ENCODE measurements around the gene PDS5A. TPM values are rescaled to one million over a fixed set of nuclear protein-coding genes. Genes with fewer than 3 reads are reported as not detected.
"Not testable (repeated sequence)": the region's sequence is repeated elsewhere in the genome, so short reads cannot be mapped to it uniquely, and the experiment has no call there.

PDS5A gene, protein sequence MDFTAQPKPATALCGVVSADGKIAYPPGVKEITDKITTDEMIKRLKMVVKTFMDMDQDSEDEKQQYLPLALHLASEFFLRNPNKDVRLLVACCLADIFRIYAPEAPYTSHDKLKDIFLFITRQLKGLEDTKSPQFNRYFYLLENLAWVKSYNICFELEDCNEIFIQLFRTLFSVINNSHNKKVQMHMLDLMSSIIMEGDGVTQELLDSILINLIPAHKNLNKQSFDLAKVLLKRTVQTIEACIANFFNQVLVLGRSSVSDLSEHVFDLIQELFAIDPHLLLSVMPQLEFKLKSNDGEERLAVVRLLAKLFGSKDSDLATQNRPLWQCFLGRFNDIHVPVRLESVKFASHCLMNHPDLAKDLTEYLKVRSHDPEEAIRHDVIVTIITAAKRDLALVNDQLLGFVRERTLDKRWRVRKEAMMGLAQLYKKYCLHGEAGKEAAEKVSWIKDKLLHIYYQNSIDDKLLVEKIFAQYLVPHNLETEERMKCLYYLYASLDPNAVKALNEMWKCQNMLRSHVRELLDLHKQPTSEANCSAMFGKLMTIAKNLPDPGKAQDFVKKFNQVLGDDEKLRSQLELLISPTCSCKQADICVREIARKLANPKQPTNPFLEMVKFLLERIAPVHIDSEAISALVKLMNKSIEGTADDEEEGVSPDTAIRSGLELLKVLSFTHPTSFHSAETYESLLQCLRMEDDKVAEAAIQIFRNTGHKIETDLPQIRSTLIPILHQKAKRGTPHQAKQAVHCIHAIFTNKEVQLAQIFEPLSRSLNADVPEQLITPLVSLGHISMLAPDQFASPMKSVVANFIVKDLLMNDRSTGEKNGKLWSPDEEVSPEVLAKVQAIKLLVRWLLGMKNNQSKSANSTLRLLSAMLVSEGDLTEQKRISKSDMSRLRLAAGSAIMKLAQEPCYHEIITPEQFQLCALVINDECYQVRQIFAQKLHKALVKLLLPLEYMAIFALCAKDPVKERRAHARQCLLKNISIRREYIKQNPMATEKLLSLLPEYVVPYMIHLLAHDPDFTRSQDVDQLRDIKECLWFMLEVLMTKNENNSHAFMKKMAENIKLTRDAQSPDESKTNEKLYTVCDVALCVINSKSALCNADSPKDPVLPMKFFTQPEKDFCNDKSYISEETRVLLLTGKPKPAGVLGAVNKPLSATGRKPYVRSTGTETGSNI (N-terminal part only)
- total RNA-seq: 53.5 and 71.8 TPM in 2 replicates

DNA sequence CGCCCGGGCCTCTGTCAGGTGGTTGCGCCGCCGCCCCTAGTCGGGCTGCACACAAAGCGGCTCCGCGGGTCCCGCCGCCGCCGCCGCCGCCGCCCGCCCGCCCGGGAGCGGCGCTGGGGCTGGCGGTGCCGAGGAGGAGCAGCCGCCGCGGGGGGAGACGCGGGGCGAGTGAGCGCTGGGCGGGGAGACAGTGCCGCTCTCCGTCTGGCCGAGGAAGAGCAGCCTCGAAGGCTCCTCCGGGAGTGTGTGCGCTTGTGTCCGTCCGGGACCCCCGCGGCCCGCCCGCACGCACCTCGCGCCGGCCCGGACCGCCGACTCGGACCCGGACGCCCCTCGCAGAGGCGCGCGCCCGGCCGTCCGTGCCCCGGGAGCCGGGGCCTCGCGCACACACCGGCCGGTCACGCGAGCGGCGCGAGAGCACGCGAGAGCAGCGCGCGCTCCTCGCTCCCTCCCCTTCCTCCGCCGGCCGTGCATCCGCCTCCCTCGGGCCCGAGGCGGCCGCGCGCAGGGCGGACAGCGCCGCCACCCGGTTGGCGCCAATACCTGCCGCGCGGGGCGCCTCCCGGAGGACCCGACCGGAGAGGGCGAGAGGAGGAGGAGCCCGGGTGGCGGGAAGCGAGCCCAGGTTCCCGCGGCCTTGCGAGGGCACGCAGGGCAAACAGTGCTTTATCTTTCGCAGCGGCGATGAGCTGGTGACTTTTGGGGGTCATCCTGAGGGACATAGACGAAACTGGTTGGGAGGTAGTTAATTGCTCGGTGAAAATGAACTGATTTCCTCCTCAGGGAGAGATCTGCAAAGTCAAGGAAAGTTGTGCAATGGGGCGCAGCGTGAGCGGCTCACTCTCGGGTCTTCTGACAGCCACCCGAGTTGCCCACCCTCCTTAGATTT, at the start of gene PDS5A:
PDS5A (minus strand) TSS at position 423 of the 889 bp plus-strand sequence. CDS start 1,334 bp downstream, outside the sequence.
- no peak for DNase-seq (ENCODE audit: extremely low read depth, low read depth, low spot score)

DNA sequence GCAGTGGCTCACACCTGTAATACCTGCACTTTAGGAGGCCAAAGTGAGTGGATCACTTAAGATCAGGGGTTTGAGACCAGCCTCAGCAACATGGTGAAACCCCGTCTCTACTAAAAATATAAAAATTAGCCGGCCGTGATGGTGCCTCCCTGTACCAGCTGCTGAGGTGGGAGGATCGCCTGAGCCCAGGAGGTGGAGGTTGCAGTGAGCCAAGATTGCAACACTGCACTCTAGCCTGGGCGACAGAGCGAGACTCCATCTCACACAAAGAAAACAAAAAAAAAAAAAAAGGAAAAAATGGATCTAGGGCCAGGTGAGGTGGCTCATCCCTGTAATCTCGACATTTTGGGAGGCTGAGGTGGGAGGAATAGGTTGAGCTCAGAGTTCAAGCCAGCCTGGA, 46.3 kb upstream of the PDS5A start:
- DNase-seq (ENCODE audit: extremely low read depth, low read depth, low spot score): not testable (repeated sequence)

DNA sequence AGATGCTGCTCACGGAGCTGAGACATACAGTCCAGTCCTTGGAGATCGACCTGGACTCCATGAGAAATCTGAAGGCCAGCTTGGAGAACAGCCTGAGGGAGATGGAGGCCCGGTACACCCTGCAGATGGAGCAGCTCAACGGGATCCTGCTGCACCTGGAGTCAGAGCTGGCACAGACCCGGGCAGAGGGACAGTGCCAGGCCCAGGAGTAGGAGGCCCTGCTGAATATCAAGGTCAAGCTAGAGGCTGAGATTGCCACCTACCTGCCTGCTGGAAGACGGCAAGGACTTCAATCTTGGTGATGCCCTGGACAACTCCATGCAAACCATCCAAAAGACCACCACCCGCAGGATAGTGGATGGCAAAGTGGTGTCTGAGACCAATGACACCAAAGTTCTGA, 43.4 kb upstream of the PDS5A start:
- DNase-seq (ENCODE audit: extremely low read depth, low read depth, low spot score): not testable (repeated sequence)

DNA sequence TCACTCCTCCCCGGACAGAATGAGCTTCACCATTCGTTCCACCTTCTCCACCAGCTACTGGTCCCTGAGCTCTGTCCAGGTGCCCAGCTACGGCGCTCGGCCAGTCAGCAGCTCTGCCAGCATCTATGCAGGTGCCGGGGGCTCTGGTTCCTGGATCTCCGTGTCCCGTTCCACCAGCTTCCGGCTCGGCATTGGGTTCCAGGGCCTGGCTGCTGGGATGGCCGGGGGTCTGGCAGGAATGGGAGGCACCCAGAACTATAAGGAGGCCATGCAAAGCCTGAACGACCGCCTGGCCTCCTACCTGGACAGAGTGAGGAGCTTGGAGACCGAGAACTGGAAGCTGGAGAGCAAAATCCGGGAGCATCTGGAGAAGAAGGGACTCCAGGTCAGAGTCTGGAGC, 42.5 kb upstream of the PDS5A start:
- DNase-seq (ENCODE audit: extremely low read depth, low read depth, low spot score): no peak

DNA sequence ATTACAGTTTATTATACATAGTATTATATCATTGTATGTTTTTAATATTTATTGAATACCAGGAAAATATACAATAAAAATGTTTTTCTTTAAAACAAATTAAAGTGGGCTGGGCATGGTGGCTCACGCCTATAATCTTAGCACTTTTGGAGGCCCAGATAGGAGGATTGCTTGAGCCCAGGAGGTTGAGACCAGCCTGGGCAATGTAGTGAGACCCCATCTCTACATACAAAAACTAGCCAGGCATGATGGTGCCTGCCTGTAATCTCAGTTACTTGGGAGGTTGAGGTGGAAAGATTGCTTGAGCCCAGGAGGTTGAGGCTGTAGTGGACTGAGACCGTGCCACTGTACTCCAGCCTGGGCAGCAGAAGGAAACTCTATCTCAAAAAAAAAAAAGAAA, 38.3 kb upstream of the PDS5A start:
- no peak for DNase-seq (ENCODE audit: extremely low read depth, low read depth, low spot score)

DNA sequence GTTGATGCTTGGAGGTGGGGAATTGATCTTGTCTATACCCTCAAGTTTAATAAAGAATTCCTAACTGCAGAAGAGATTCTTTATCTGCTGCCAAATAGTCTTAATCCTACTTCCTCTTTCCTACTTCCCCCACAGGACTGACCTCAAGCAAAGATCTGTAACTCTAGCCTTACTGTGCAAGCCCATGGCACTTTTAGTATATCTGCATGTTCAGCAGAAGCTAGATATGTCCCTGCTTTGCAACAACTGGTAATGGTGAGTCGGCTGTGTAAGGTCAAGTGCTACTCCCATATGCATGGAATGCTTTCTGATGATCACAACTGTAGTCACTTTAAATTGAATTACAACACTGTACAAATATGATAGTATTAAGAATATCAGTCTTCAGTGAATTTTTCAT, 26.3 kb upstream of the PDS5A start:
- DNase-seq (ENCODE audit: extremely low read depth, low read depth, low spot score): no peak

DNA sequence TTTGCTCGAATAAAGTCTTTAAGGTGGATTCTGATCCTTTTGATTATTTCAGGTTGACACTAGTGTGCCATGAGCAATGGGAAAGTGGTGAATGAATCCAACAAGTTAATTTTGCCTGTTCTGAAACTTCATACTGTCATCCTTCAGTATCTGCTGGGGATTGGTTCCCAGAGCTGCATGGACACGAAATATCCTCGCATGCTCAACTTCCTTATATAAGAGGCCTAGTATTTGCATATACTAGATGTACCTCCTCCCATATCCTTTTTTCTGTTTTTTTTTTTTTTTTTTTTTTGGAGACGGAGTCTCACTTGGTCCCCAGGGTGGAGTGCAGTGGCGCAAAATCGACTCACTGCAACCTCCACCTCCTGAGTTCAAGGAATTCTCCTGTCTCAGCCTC, 23.0 kb upstream of the PDS5A start:
- DNase-seq (ENCODE audit: extremely low read depth, low read depth, low spot score): no peak

DNA sequence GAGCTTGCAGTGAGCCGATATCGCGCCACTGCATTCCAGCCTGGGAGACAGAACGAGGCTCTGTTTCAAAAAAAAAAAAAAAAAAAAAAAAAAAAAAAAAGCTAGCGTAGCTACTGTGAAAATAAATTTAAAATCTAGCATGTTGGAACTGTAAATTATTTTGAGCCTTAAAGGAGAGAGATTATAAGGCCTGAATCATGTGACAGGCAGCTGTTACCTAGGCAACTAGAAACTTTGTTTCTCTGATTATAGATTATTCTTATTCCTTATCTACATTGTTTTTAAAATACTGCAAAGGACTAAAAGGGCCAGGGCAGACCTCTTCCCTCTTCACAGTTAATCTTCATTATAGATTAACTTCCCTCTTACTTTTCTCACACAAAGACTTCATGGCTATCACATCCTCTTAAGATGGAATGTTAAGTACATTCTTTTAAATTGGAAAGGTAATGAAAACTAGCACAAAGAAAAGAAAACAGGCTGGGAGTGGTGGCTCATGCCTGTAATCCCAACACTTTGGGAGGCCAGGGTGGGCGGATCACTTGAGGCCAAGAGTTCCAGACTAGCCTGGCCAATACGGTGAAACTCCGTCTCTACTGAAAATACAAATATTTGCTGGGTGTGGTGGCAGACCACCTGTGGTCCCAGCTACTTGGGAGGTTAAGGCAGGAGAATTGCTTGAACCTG, 21.1 kb upstream of the PDS5A start:
- DNase-seq (ENCODE audit: extremely low read depth, low read depth, low spot score): no peak

DNA sequence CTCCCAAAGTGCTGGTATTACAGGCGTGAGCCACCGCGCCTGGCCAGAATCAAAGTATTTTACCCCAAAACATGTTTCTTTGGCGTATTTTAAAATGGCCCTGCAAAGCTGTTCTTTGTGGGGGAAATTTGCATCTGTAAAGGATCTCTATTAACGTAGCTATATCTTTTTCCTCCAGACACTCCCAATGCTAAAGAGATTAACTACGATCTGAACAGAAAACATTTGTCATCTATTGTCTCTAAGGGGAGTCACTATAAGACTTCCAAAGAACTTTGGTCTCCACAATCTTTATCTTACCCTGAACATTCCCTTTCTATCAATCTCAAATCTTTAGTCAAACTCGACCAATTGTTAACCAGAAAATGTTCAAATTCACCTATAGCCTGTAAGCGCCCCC, 19.1 kb upstream of the PDS5A start:
- DNase-seq (ENCODE audit: extremely low read depth, low read depth, low spot score): no peak

DNA sequence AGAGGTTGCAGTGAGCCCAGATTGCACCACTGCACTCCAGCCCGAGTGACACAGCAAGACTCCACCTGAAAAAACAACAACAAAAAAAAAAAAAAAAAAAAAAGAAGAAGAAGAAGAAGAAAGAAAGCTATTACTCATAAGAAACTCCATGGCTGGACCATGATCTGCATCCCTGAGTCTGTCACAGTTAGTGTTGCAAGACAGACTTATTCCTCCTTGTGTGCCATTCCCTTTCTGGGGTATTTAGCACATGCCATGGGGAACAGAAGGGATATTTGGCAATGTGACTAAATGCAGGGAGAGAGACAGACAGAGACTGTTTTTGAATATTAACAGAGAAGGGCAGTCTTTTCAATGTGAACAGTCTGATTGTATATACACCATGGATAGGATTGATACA, 16.7 kb upstream of the PDS5A start:
- no peak for DNase-seq (ENCODE audit: extremely low read depth, low read depth, low spot score)

DNA sequence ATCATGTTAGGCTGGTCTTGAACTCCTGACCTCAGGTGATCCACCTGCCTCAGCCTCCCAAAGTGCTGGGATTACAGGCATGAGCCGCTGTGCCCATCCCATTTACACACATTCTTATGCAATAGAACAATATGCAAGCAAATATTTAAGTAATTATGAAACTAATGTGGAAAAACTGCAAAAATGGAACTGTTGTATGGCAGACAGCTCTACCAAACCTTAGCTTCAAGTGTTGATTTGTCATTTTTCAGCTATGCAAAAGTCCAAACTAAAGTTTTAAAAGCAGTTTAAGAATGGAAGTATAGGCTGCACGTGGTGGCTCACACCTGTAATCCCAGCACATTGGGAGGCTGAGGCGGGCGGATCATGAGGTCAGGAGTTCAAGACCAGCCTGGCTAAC, 11.7 kb upstream of the PDS5A start:
- DNase-seq (ENCODE audit: extremely low read depth, low read depth, low spot score): not testable (repeated sequence)

DNA sequence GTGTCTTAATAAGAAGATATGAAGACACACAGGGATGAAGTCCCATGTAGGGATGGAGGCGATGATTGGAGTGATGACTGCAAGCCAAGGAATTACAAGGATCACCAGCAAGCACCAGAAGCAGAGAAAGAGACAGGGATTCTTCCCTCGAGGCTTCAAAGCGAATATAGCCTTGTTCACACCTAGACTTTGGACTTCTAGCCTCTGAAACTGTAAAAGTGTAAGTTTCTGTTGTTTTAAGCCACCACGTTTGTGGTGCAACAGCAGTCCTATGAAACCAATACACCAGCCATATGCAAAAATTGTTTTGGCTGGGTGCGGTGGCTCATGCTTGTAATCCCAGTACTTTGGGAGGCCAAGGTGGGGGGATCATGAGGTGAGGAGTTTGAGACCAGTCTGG, 9.8 kb upstream of the PDS5A start:
- no peak for DNase-seq (ENCODE audit: extremely low read depth, low read depth, low spot score)

DNA sequence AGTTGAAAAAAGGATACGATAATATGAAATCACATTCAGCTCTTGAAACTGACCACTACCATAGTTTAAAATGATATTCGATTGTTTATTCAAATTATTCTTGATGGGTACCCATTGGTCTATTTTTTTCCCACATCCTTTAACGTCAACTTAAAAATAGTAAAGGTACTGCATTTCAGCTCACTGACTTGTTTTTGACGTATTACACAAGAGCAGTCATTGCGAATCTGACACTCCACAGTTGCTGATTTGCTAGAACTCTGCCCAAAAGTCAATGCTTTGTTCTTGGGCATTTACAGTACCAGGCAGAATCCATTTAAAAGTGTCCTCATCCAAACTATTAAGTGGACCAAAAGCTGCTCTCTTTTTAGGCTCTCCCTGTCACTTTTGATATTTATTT, 1.2 kb upstream of the PDS5A start:
- DNase-seq (ENCODE audit: extremely low read depth, low read depth, low spot score): no peak

DNA sequence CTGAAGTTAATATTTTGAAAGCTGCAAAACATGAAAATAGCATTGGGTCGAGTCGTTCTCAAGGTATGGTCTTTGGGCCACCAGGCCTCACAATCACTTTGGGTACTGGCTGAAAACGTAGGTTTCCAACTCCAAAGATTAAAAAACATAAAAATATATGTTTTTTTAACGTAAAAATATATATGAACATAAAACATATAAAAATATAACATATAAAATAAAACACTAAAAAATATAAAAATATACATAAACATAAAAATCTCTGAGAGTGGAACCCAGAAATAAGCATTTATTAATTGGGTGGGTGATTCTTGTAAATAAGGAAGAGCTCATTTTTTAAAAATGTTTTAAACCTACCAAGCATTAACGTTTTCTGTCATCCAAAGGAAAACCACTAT, 666 bp upstream of the PDS5A start:
- no peak for DNase-seq (ENCODE audit: extremely low read depth, low read depth, low spot score)

DNA sequence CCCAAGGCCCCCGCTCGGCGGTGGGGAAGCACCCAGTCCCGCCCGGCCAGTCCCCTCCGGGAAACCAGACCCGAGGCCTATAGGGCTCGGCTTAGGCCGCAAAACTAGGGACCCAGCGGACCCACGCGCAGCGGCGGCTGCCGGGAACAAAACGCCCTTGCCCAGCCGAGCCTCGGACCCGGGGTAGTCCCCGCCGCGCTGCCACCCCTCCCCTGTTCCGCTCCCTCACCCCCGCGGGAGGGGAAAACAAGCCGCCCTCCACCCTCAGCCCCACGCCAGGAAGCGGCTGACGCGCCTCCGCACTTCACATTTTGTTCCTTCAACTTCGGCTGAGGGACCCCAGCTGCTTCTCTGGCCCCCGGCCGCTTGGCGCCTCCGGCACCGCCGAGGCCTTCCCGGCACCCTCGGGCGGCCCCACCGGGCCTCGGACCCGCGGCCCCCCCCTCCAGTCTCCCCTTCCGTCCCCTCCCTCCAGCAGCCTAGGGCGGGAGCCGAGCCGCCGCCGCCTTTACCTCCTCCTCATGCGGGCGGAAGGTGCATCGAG, 694 bp downstream of the PDS5A start:
- no peak for DNase-seq (ENCODE audit: extremely low read depth, low read depth, low spot score)

DNA sequence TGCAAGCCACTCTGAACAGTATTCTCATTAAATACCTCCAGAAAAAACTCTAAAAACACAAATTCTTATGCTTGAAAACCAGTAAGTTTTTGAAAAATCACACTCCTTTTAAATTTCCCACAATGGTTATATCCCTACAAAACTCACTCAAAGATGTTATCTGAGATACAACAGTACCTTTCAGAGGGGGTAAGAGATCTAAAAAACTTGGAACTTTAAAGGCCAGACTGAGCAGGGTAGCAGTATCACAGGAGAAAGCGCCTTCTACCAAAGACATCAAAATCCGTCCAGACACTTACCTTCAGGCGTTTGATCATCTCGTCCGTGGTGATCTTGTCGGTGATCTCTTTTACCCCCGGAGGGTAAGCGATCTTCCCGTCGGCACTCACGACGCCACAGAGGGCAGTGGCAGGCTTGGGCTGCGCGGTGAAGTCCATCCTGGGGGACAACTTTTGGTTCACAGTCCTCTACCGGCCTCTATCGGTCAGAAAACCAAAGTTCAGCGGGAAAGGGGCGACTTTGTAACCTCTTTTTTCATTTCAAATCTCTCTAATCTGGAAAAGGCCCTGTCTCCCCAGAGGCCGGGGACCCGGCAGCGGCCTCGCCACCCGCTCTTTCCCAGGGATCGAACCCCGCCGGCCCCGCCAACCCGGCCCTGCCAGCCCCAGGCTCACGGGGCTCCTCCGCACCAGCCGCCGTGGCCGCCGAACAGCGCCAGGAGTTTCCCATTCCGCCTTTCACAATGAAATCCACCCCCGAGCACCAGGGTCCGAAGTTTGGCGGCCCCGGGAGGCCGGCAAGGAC, 1.4 kb downstream of the PDS5A start:
- peak; percentile 55 for DNase-seq (ENCODE audit: extremely low read depth, low read depth, low spot score)

DNA sequence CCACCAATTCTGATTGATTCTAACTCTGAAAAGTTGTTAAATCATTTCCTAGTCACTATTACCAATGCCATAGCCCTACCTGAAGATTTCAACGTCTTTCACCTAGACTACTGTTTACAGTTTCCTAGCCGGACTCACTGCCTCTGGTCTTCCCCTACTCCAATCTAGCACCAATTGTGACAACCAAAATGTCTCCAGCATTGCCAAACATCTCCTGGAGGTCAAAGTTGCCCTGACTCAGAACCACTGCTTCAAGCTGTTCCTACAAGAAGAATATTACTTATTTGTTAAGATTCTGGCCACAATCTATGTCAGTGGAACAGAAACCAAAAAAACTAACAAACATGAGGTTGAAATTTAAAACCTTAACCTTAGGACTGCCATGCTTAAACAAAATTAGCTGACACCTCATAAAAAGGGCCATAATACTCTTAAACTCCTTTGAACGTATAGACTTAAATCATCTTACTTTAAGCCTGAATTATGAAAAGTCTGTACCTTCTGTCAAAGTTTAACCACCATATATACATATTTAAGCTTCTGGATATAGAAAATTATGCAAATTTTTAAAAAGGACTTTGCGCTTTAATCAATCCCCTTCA, 2.1 kb downstream of the PDS5A start:
- DNase-seq (ENCODE audit: extremely low read depth, low read depth, low spot score): no peak

DNA sequence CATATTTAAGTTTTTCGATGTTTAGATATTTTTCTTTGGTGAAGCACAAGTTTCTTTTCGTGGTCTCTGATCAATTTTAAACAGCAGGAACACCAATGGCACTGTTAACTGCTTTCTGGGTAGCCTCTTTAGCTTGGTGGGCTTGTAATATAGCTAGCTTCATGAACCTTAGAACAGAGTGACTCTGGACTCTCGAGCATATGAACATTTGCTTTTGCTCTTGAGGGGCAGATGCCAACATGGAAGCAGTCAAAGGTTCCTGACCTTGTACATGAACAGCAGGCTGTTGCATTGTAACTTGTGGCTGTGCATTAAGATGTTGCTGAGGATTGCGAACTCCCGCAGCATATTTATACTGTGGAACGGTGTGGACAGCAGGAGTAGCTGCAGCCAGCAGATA, 4.7 kb downstream of the PDS5A start:
- not testable (repeated sequence) for DNase-seq (ENCODE audit: extremely low read depth, low read depth, low spot score)
